CD14-positive monocyte (primary cell): ENCODE results near the gene DOC2A. TPM values are rescaled to one million over a fixed set of nuclear protein-coding genes. Genes with fewer than 3 reads are reported as not detected.
A peak's percentile ranks its signal among the peaks of the same experiment; 100 is the strongest.
"Not testable (repeated sequence)": the region's sequence is repeated elsewhere in the genome, so short reads cannot be mapped to it uniquely, and the experiment has no call there.

ENCODE experiments used
- DNase-seq, 3 donors: peaks; one replicate each; pipeline ENCODE4 v3.0.0-alpha.2; 2011 to 2022
- H2AFZ ChIP-seq: 2 replicates; pipeline ENCODE4 v1.6.0; 2012; ENCODE audit warnings: mild to moderate bottlenecking, low read depth, low read length, inconsistent platforms; ENCODE audit not compliant: insufficient read depth, poor library complexity, severe bottlenecking
- H3K27ac ChIP-seq, 2 donors: 1 replicate in 1 of 2; 2 replicates in 1 of 2; pipeline ENCODE4 v1.5.1; 2012 to 2013; ENCODE audit warnings: low read length in 2 of 2, control low read depth in 1 of 2, inconsistent platforms in 1 of 2, low read depth in 1 of 2, mild to moderate bottlenecking in 1 of 2
- H3K27me3 ChIP-seq, 2 donors: one replicate each; pipeline versions ENCODE4 v1.6.0 to v1.6.1; 2011 to 2013; ENCODE audit warnings: low read length in 2 of 2; ENCODE audit not compliant: control insufficient read depth in 2 of 2, insufficient read depth in 2 of 2
- H3K36me3 ChIP-seq, 2 donors: replicated peaks in 1 of 2; 1 replicate in 1 of 2; 2 replicates in 1 of 2; pipeline versions ENCODE4 v1.5.1 to v1.6.1; 2012 to 2013; ENCODE audit warnings: low read length in 2 of 2, control low read depth in 1 of 2, inconsistent platforms in 1 of 2, mild to moderate bottlenecking in 1 of 2; ENCODE audit not compliant: insufficient read depth in 2 of 2, control insufficient read depth in 1 of 2
- H3K4me1 ChIP-seq, 2 donors: 1 replicate in 1 of 2; 2 replicates in 1 of 2; pipeline versions ENCODE4 v1.5.1 to v1.6.1; 2012 to 2013; ENCODE audit warnings: low read length in 2 of 2, control low read depth in 1 of 2, inconsistent platforms in 1 of 2, mild to moderate bottlenecking in 1 of 2, moderate library complexity in 1 of 2; ENCODE audit not compliant: insufficient read depth in 2 of 2, control insufficient read depth in 1 of 2
- H3K4me2 ChIP-seq: replicated peaks from 2 replicates; pipeline ENCODE3; 2012; ENCODE audit warnings: low read length, moderate library complexity, mild to moderate bottlenecking; ENCODE audit not compliant: poor library complexity, severe bottlenecking; ENCODE audit errors: extremely low read depth
- H3K4me3 ChIP-seq, 3 experiments: fragments of 200-600 bp in 1 of 3; sonication (generic) in 1 of 3; replicated peaks in 1 of 3; 1 replicate in 2 of 3; 2 replicates in 1 of 3; pipeline ENCODE4 v1.5.1; 2011 to 2013; ENCODE audit warnings: low read length in 3 of 3, mild to moderate bottlenecking in 3 of 3, control low read depth in 2 of 3, low read depth in 2 of 3, inconsistent platforms in 1 of 3, moderate library complexity in 1 of 3
- H3K79me2 ChIP-seq: 2 replicates; pipeline ENCODE4 v1.6.0; 2012; ENCODE audit warnings: mild to moderate bottlenecking, control low read depth, inconsistent platforms, low read length, moderate library complexity; ENCODE audit not compliant: insufficient read depth
- H3K9ac ChIP-seq: 2 replicates; pipeline ENCODE4 v1.6.0; 2017; ENCODE audit warnings: low read length, mild to moderate bottlenecking; ENCODE audit not compliant: insufficient read depth, poor library complexity, severe bottlenecking
- H3K9me3 ChIP-seq, 2 donors: replicated peaks in 1 of 2; 1 replicate in 1 of 2; 2 replicates in 1 of 2; pipeline versions ENCODE4 v1.5.1 to v1.6.1; 2012 to 2013; ENCODE audit warnings: low read length in 2 of 2, control low read depth in 1 of 2; ENCODE audit not compliant: control insufficient read depth in 1 of 2, insufficient read depth in 1 of 2
- H4K20me1 ChIP-seq: 2 replicates; pipeline ENCODE4 v1.6.0; 2012; ENCODE audit warnings: mild to moderate bottlenecking, low read length, control low read depth, moderate library complexity; ENCODE audit not compliant: insufficient read depth
- H3K27ac Mint-ChIP-seq, 7 donors: one replicate each; pipeline ENCODE4 v1.8.0; 2020; ENCODE audit warnings: mild to moderate bottlenecking in 7 of 7, mixed read lengths in 7 of 7, moderate library complexity in 6 of 7, inconsistent platforms in 2 of 7
- H3K27me3 Mint-ChIP-seq, 3 donors: one replicate each; pipeline ENCODE4 v1.8.0; 2021 to 2022; ENCODE audit warnings: low read depth in 3 of 3, mild to moderate bottlenecking in 3 of 3, mixed read lengths in 3 of 3, moderate library complexity in 3 of 3, inconsistent platforms in 1 of 3
- H3K36me3 Mint-ChIP-seq, 2 donors: one replicate each; pipeline ENCODE4 v1.8.0; 2020; ENCODE audit warnings: mixed read lengths in 2 of 2, inconsistent platforms in 1 of 2, mild to moderate bottlenecking in 1 of 2
- H3K4me1 Mint-ChIP-seq: one replicate; pipeline ENCODE4 v1.8.0; 2020; ENCODE audit warnings: mild to moderate bottlenecking, mixed read lengths
- H3K4me3 Mint-ChIP-seq, 2 donors: one replicate each; pipeline ENCODE4 v1.8.0; 2020; ENCODE audit warnings: mild to moderate bottlenecking in 2 of 2, mixed read lengths in 2 of 2, moderate library complexity in 1 of 2
- H3K9me3 Mint-ChIP-seq, 7 donors: one replicate each; pipeline ENCODE4 v1.8.0; 2020 to 2022; ENCODE audit warnings: mixed read lengths in 7 of 7, mild to moderate bottlenecking in 6 of 7, moderate library complexity in 6 of 7, inconsistent platforms in 2 of 7
- CTCF ChIP-seq: fragments of 200-600 bp; IDR thresholded peaks from one replicate; pipeline ENCODE4 v1.8.0; 2022; ENCODE audit warnings: antibody characterized with exemption, mild to moderate bottlenecking
- WGBS: methylation state at CpG from one replicate; pipeline ENCODE4 v1.1.5; 2013; ENCODE audit warnings: missing lambda C conversion rate; ENCODE audit not compliant: insufficient coverage; 5-methylcytosine and 5-hydroxymethylcytosine counted together
- intact Hi-C, 2 donors: fragments of 100-400 bp; cut with micrococcal nuclease; formaldehyde crosslinking; loops; one replicate each; pipeline versions ENCODE4 v1.15.0 to v1.15.1; 2023
- polyA plus RNA-seq, 3 donors: library from polyadenylated mRNA; depleted of rRNA in 1 of 3; unstranded in 2 of 3; stranded (reverse) in 1 of 3; fragments of 300-500 nt in 2 of 3; fragments of >200 nt in 1 of 3; fragmentation: Illumina TruSeq in 2 of 3; gene quantifications; 1 replicate in 2 of 3; 2 replicates in 1 of 3; pipeline ENCODE4 v1.2.3, GENCODE V29; 2012 to 2021

DOC2A gene
- polyA plus RNA-seq, 3 donors, result 0.23 to 3.7 (median 0.66) TPM

DNA sequence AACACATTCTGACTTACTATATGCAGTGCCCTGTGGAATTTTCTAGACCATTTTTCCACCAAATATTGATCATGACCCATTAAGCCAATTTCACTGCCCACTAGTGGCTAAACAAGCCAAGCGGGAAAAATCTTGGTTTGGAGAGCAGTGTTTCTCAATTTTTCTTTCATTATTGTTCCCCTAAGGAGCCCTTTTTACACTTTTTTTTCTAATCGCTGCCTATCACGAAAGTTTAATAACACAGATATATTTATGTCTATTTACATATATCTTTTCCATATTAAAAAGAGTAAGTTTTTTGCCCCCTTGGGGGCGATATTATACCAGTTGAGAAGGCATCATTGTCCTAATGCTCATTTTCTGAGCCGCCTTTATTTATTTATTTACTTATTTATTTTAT is 31.0 kb upstream of the DOC2A start:
- H3K27me3 ChIP-seq, result no peaks in the 10 kb centered on the region
- no peak overlapping the region for H3K9ac ChIP-seq
- no peak overlapping the region for H3K4me2 ChIP-seq
- Mint-ChIP-seq H3K36me3 (no peaks in the 10 kb centered on the region), H3K4me3 (no peak overlapping the region), H3K9me3 (no peaks in the 10 kb centered on the region), H3K27ac (no peak overlapping the region), H3K27me3 (peaks cover 2 to 8% (median 6%) of the 10 kb centered on the region in 3 donors), H3K4me1 (peaks cover 2% of the 10 kb centered on the region)
- no peak overlapping the region for H2AFZ ChIP-seq
- H3K27ac ChIP-seq, result no peak overlapping the region
- H3K4me3 ChIP-seq, result no peak overlapping the region
- peak; percentile 41 for TF ChIP-seq CTCF
- H4K20me1 ChIP-seq, result no peaks in the 10 kb centered on the region
- DNase-seq, result peak in 1 of 3 donors; percentile 33
- H3K36me3 ChIP-seq, result no peaks in the 10 kb centered on the region
- H3K79me2 ChIP-seq, result no peaks in the 10 kb centered on the region
- intact Hi-C loops, result no loop called here
- no peaks in the 10 kb centered on the region for H3K9me3 ChIP-seq
- WGBS, result no CpG with 5 or more reads among the region's 5 CpGs
- H3K4me1 ChIP-seq, result peaks cover 0 to 3% of the 10 kb centered on the region in 2 donors

GRCh38 chr16:30040690-30041089 is 29.9 kb upstream of the DOC2A start:
- H2AFZ ChIP-seq, H3K27ac ChIP-seq, H3K4me3 ChIP-seq, H3K4me1 Mint-ChIP-seq, DNase-seq, H3K9me3 Mint-ChIP-seq, H3K4me2 ChIP-seq, H3K9ac ChIP-seq, H3K36me3 Mint-ChIP-seq, H3K79me2 ChIP-seq, H4K20me1 ChIP-seq, H3K4me1 ChIP-seq, H3K36me3 ChIP-seq, intact Hi-C loops, H3K9me3 ChIP-seq, H3K27me3 ChIP-seq, H3K27ac Mint-ChIP-seq: not testable (repeated sequence)
- 100% methylated on average over 1 of the region's 5 CpGs for WGBS
- Mint-ChIP-seq H3K4me3 (peak overlapping the region in 1 of 2 donors; percentile 26), H3K27me3 (peaks cover 3 to 14% (median 6%) of the 10 kb centered on the region in 3 donors)
